HG03342 (cell line): ENCODE results near the gene PNMT.

Source experiments
- ATAC-seq: cut with Tn5 transposase; IDR thresholded peaks from one replicate; pipeline ENCODE4 v1.9.1; 2021; ENCODE audit warnings: mild to moderate bottlenecking, moderate library complexity; ENCODE audit not compliant: unreplicated experiment

Gene PNMT

GRCh38 chr17:39652587-39653315 lies 15.5 kb upstream of the PNMT start:
- no peak for ATAC-seq

GRCh38 chr17:39653316-39653661 lies 15.0 kb upstream of the PNMT start:
- ATAC-seq: no peak

DNA sequence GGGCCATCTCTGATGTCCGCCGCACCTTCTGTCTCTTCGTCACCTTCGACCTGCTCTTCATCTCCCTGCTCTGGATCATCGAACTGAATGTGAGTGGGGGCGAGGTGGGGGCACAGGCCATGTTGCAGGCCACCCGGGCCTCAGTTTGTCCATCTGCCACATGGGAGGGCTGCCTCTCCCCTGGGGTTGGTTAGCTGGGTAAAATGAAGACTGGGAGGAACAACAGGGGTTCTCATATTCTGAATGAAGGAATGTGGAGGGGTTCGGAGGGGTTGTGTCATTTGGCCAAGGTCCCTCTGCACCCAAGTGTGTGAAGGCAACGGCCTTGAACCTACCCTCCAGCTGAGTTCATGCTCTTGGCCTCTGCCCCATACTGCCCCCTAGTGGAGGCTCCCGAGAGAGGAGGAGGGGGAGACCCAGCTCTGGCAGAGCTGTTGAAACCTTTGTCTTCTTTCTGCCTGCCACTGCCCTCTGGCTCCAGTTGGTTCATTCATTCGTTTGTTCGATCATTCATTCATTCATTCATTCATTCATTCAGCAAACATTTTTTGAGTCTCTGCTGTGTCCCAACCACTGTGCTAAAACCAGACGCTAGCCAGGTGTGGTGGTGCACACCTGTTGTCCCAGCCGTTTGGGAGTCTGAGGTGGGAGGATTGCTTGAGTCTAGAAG lies 14.5 kb upstream of the PNMT start:
- ATAC-seq: no peak

- ATAC-seq: no peak
Measured at GRCh38 chr17:39655105-39655504, 13.1 kb upstream of the PNMT start.

DNA sequence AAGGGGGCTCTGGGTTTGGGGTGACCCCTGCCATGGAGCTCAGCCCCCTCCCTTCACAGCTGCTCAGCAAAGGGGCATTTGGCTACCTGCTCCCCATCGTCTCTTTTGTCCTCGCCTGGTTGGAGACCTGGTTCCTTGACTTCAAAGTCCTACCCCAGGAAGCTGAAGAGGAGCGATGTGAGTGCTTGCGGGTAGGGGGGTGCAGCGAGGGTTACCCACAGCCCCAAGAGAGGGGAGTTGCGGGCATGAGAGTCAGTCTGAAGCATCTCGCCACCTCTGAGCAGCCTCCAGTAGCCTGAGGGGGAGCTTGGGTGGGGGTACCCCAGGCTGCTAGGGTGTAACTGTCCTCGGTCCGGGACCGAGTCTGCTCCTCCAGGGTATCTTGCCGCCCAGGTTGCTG lies 9.9 kb upstream of the PNMT start:
- no peak for ATAC-seq

DNA sequence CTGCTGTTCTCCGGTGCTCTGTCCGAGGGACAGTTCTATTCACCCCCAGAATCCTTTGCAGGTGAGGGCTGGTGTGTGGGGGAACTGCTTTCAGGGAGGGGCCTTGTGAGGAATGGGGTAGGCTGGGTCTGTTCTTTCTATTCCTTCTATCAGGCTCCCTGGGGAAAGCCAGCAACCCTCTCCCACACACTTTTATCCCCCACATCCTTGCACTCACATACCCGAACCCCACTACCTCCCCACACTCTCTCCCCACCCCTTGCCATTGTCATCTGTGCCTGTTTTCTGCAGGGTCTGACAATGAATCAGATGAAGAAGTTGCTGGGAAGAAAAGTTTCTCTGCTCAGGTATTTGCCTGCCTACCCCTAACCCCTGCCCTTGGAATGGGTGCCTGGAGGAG lies 9.5 kb upstream of the PNMT start:
- ATAC-seq: no peak

DNA sequence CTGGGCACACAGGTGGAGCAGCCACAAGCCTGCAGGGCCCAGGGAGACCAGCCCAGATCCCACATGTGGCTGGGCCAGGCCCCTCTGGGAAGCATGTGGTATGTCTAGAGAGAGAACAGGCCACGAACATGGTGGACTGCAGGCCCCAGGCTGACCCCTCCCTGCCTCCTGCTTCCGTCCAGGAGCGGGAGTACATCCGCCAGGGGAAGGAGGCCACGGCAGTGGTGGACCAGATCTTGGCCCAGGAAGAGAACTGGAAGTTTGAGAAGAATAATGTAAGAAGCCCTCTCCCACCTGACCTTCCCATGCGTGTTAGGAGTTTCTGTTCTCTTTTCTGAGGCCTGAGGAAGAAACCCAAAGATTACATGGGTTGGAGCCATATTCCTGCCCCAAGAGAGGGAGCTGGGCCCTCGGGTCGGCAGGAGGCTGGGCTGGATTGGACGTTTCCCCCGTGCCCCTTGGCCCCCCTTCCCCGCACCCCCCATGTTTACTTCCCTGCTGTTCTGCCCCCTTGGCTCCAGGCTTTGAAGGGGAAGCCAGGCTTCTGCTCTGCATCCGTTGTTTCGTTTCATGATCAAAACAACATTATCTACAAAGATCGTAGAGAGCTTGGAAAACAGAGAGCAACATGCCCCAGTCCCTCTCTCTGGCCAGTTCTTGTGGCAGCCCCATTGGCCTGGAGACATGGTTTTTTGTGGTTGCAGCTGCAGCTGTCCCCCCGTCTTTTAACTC lies 8.8 kb upstream of the PNMT start:
- no peak for ATAC-seq

DNA sequence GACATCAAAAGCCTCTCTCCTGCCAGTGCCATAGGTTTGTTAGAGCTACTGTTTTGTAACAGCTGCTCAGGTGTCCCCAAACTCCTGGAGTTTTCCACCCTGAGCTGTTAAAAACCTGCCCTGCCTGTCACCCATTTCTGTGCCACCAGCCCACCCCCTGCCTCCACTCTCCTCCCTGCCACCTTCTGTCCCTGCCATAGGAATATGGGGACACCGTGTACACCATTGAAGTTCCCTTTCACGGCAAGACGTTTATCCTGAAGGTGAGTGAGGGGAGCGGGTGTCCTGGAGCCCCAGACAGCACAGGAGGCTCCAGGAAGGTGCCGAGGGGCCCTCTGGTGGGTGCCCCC lies 8.3 kb upstream of the PNMT start:
- ATAC-seq: no peak

DNA sequence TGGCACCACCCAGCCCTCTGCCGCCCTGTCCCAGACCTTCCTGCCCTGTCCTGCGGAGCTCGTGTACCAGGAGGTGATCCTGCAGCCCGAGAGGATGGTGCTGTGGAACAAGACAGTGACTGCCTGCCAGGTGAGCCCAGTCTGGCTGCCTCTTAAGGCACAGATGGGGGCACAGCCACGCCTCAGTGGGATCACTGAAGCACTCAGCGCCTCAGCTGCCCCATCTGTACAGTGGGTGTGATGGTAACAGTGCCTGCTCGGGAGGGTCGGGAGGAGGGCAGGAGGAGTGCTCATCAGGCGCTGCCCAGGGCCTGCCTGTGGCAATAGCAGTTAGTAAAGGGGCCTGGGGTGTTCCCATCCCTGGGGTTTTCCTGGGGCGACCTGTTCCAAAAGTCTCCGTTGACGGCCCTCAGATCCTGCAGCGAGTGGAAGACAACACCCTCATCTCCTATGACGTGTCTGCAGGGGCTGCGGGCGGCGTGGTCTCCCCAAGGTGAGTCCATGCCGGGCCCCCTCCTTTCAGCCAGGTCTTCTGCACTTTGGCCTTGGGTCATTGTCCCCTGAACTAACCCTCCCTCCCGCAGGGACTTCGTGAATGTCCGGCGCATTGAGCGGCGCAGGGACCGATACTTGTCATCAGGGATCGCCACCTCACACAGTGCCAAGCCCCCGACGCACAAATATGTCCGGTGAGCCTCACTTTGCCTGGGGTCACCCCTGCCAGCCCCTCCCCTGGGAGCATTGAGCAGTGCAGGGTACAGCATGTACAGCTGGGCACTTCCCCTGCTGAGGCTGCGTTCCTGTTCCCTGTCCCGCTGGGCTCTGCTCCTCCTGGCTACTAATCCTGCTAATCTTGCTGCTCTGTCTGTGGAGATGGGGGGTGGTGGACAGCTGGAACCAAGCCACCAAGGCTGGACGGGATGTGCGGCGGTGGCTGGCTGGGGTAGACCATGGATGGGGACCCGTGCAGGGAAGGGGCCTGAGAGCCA lies 7.6 kb upstream of the PNMT start:
- no peak for ATAC-seq

GRCh38 chr17:39661744-39662541 lies 6.3 kb upstream of the PNMT start:
- ATAC-seq: no peak

- no peak for ATAC-seq
Measured at GRCh38 chr17:39662551-39663339, 5.5 kb upstream of the PNMT start.

GRCh38 chr17:39663340-39663687 lies 4.9 kb upstream of the PNMT start:
- no peak for ATAC-seq

- no peak for ATAC-seq
Measured at GRCh38 chr17:39663688-39664580, 4.3 kb upstream of the PNMT start.

- ATAC-seq: no peak
Measured at GRCh38 chr17:39664581-39665561, 3.4 kb upstream of the PNMT start, which contains the start of gene TCAP. Gene TCAP, plus strand, starts transcription at chr17:39665349. Its CDS starts 11 bp downstream, at chr17:39665360.

GRCh38 chr17:39665642-39666224 lies 2.5 kb upstream of the PNMT start:
- ATAC-seq: no peak

DNA sequence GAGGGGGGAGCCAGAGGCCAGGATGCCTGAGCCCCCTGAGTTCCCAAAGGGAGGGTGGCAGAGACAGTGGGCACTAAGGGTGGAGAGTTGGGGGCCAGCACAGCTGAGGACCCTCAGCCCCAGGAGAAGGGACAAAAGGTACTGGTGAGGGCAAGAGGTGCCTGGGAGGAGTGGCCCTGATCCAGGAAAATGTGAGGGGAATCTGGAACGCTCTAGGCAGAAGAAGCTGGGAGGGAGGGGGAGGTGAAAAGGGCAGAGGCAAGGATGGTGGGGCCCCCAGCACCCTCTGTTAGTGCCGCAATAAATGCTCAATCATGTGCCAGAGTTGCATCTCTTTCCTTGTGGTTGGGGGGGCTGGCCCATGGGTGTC lies 2.0 kb upstream of the PNMT start:
- ATAC-seq: no peak
